HEK293 (cell line): ENCODE measurements around the gene IFI27L1.

Experiments
- CTCF ChIA-PET: fragments of 350-600 bp; formaldehyde crosslinking; extraction: SDS; loops from one replicate; lab custom pipeline; 2021; ENCODE audit warnings: antibody characterized with exemption; lab: Yijun Ruan, JAX
- POLR2A ChIA-PET: fragments of 300-600 bp; formaldehyde crosslinking; extraction: SDS; loops from one replicate; lab custom pipeline; 2020; ENCODE audit warnings: antibody characterized with exemption, inconsistent platforms; lab: Yijun Ruan, JAX
- H3K27ac ChIP-seq: fragments of 200-500 bp; sonication (Bioruptor generic); 2 replicates; pipeline ENCODE4 v1.5.1; 2014; ENCODE audit warnings: low read depth, low read length, control low read depth, inconsistent platforms; ENCODE audit errors: extremely low read depth
- H3K36me3 ChIP-seq, 2 experiments: fragments of 200-500 bp in 1 of 2; sonication (Bioruptor generic) in 1 of 2; 1 replicate in 1 of 2; 2 replicates in 1 of 2; pipeline ENCODE4 v1.5.1; 2014 to 2017; ENCODE audit warnings: inconsistent platforms in 2 of 2, low read length in 2 of 2; ENCODE audit not compliant: control insufficient read depth in 2 of 2, insufficient read depth in 1 of 2
- H3K4me1 ChIP-seq: fragments of 200-500 bp; sonication (Bioruptor generic); 2 replicates; pipeline ENCODE4 v1.5.1; 2014; ENCODE audit warnings: mild to moderate bottlenecking, low read length, inconsistent platforms; ENCODE audit not compliant: control insufficient read depth, insufficient read depth
- H3K4me3 ChIP-seq: 2 replicates; pipeline ENCODE4 v1.5.1; 2011; ENCODE audit warnings: low read depth, mild to moderate bottlenecking, control low read depth, low read length, moderate library complexity
- H3K9me3 ChIP-seq: fragments of 200-500 bp; sonication (Bioruptor generic); 2 replicates; pipeline ENCODE4 v1.5.1; 2014; ENCODE audit warnings: low read depth, low read length, inconsistent platforms; ENCODE audit not compliant: control insufficient read depth, insufficient read depth
- GLIS1 ChIP-seq: fragments of 450-650 bp; formaldehyde crosslinking; IDR thresholded peaks from 2 replicates; pipeline ENCODE4 v1.5.1; 2016; ENCODE audit warnings: missing biosample characterization, missing genetic modification characterization
- KLF8 ChIP-seq: fragments of 450-650 bp; formaldehyde crosslinking; IDR thresholded peaks from 2 replicates; pipeline ENCODE4 v1.5.1; 2016; ENCODE audit warnings: missing biosample characterization, missing genetic modification characterization
- PATZ1 ChIP-seq: fragments of 450-650 bp; formaldehyde crosslinking; IDR thresholded peaks from 2 replicates; pipeline ENCODE4 v1.5.1; 2016; ENCODE audit warnings: missing biosample characterization, missing genetic modification characterization
- ZBTB48 ChIP-seq: fragments of 450-650 bp; formaldehyde crosslinking; IDR thresholded peaks from 2 replicates; pipeline ENCODE4 v1.5.1; 2016; ENCODE audit warnings: missing biosample characterization, missing genetic modification characterization
- ZNF133 ChIP-seq: fragments of 450-650 bp; formaldehyde crosslinking; IDR thresholded peaks from 2 replicates; pipeline ENCODE4 v1.5.1; 2016; ENCODE audit warnings: missing biosample characterization, missing genetic modification characterization
- ZNF24 ChIP-seq: fragments of 450-650 bp; formaldehyde crosslinking; IDR thresholded peaks from 2 replicates; pipeline ENCODE4 v1.5.1; 2016; ENCODE audit warnings: missing biosample characterization, missing genetic modification characterization
- ZNF311 ChIP-seq: fragments of 450-650 bp; formaldehyde crosslinking; IDR thresholded peaks from 2 replicates; pipeline ENCODE4 v1.5.1; 2017; ENCODE audit warnings: missing biosample characterization, missing genetic modification characterization, borderline replicate concordance
- ZNF350 ChIP-seq: fragments of 450-650 bp; formaldehyde crosslinking; IDR thresholded peaks from 2 replicates; pipeline ENCODE4 v1.5.0; 2017; ENCODE audit warnings: missing biosample characterization, mild to moderate bottlenecking, missing genetic modification characterization
- ZNF366 ChIP-seq: fragments of 450-650 bp; formaldehyde crosslinking; conservative IDR thresholded peaks from 2 replicates; pipeline ENCODE4 v1.5.1; 2016; ENCODE audit warnings: missing biosample characterization, missing genetic modification characterization
- ZNF423 ChIP-seq: fragments of 450-650 bp; formaldehyde crosslinking; IDR thresholded peaks from 2 replicates; pipeline ENCODE4 v1.5.1; 2016; ENCODE audit warnings: missing biosample characterization, missing genetic modification characterization
- ZNF449 ChIP-seq: fragments of 450-650 bp; formaldehyde crosslinking; IDR thresholded peaks from 2 replicates; pipeline ENCODE4 v1.5.1; 2017; ENCODE audit warnings: missing biosample characterization, mild to moderate bottlenecking, missing genetic modification characterization, moderate library complexity
- ZNF529 ChIP-seq: fragments of 450-650 bp; formaldehyde crosslinking; IDR thresholded peaks from 2 replicates; pipeline ENCODE4 v1.5.1; 2017; ENCODE audit warnings: missing genetic modification characterization, missing biosample characterization; ENCODE audit not compliant: insufficient replicate concordance
- ZNF585B ChIP-seq: fragments of 450-650 bp; formaldehyde crosslinking; IDR thresholded peaks from 2 replicates; pipeline ENCODE4 v1.5.1; 2016; ENCODE audit warnings: missing biosample characterization, missing genetic modification characterization
- ZNF600 ChIP-seq: fragments of 450-650 bp; formaldehyde crosslinking; IDR thresholded peaks from 2 replicates; pipeline ENCODE4 v1.5.1; 2016; ENCODE audit warnings: missing biosample characterization, missing genetic modification characterization
- ZNF621 ChIP-seq: fragments of 450-650 bp; formaldehyde crosslinking; IDR thresholded peaks from 2 replicates; pipeline ENCODE4 v1.5.1; 2017; ENCODE audit warnings: missing biosample characterization, missing genetic modification characterization
- ZNF670 ChIP-seq: fragments of 450-650 bp; formaldehyde crosslinking; IDR thresholded peaks from 2 replicates; pipeline ENCODE4 v1.5.1; 2016; ENCODE audit warnings: missing biosample characterization, missing genetic modification characterization, low read depth
- ZNF677 ChIP-seq: fragments of 450-650 bp; IDR thresholded peaks from 2 replicates; pipeline ENCODE4 v1.5.0; 2018; ENCODE audit warnings: missing biosample characterization, mild to moderate bottlenecking, missing genetic modification characterization, moderate library complexity
- ZNF830 ChIP-seq: fragments of 450-650 bp; IDR thresholded peaks from 2 replicates; pipeline ENCODE4 v1.5.0; 2018; ENCODE audit warnings: missing biosample characterization, missing genetic modification characterization, low read depth, mild to moderate bottlenecking, moderate library complexity
- ZSCAN30 ChIP-seq: fragments of 450-650 bp; IDR thresholded peaks from 2 replicates; pipeline ENCODE4 v1.5.1; 2018; ENCODE audit warnings: missing biosample characterization, mild to moderate bottlenecking, missing genetic modification characterization, moderate library complexity
- TF ChIP-seq, protein P1 (sequence below): fragments of 450-650 bp; formaldehyde crosslinking; IDR thresholded peaks from 2 replicates; pipeline ENCODE4 v1.5.1; 2016; ENCODE audit warnings: missing biosample characterization, missing genetic modification characterization
- TF ChIP-seq, protein P2 (sequence below): fragments of 450-650 bp; IDR thresholded peaks from 2 replicates; pipeline ENCODE4 v1.5.1; 2018; ENCODE audit warnings: missing biosample characterization, mild to moderate bottlenecking, missing genetic modification characterization
- TF ChIP-seq, protein P3 (sequence below): fragments of 450-650 bp; formaldehyde crosslinking; IDR thresholded peaks from 2 replicates; pipeline ENCODE4 v1.5.1; 2017; ENCODE audit warnings: missing biosample characterization, missing genetic modification characterization
- TF ChIP-seq, protein P4 (sequence below): fragments of 450-650 bp; formaldehyde crosslinking; IDR thresholded peaks from 2 replicates; pipeline ENCODE4 v1.5.1; 2016; ENCODE audit warnings: missing biosample characterization, missing genetic modification characterization, borderline replicate concordance

IFI27L1 gene

GRCh38 chr14:94081386-94081820 lies 293 bp downstream of the IFI27L1 start (continued):
- TF ChIP-seq ZNF449 (tag by site-specific recombination) (0 out of 2 replicates have a peak, but pooled peaks have one; percentile 23), KLF8 (tag by site-specific recombination) (0 out of 2 replicates have a peak, but pooled peaks have one; percentile 18), ZNF600 (tag by site-specific recombination) (no peak), ZNF366 (tag by site-specific recombination) (no peak)
- TF ChIP-seq, protein P1, sequence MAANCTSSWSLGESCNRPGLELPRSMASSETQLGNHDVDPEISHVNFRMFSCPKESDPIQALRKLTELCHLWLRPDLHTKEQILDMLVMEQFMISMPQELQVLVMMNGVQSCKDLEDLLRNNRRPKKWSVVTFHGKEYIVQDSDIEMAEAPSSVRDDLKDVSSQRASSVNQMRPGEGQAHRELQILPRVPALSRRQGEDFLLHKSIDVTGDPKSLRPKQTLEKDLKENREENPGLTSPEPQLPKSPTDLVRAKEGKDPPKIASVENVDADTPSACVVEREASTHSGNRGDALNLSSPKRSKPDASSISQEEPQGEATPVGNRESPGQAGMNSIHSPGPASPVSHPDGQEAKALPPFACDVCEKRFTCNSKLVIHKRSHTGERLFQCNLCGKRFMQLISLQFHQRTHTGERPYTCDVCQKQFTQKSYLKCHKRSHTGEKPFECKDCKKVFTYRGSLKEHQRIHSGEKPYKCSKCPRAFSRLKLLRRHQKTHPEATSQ = no peak

- no peaks in the 10 kb centered on the region for H3K9me3 ChIP-seq
- ChIA-PET POLR2A (no interaction called here), CTCF (interaction anchor here (1.7 kb wide), 1 partner anchor 93 kb away, joined by 3 read pairs; no protein-coding TSS in a partner anchor)
- H3K4me3 ChIP-seq = no peak overlapping the region
- no peaks in the 10 kb centered on the region for H3K36me3 ChIP-seq
- no peaks in the 10 kb centered on the region for H3K4me1 ChIP-seq
- H3K27ac ChIP-seq = no peak overlapping the region
- no peak for TF ChIP-seq KLF8 (tag by site-specific recombination)
- no peak for TF ChIP-seq ZNF24 (tag by site-specific recombination)
- TF ChIP-seq, protein P2, sequence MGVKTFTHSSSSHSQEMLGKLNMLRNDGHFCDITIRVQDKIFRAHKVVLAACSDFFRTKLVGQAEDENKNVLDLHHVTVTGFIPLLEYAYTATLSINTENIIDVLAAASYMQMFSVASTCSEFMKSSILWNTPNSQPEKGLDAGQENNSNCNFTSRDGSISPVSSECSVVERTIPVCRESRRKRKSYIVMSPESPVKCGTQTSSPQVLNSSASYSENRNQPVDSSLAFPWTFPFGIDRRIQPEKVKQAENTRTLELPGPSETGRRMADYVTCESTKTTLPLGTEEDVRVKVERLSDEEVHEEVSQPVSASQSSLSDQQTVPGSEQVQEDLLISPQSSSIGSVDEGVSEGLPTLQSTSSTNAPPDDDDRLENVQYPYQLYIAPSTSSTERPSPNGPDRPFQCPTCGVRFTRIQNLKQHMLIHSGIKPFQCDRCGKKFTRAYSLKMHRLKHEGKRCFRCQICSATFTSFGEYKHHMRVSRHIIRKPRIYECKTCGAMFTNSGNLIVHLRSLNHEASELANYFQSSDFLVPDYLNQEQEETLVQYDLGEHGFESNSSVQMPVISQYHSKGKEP (tag by site-specific recombination) = no peak
- TF ChIP-seq GLIS1 (tag by site-specific recombination) = no peak
- TF ChIP-seq, protein P3, sequence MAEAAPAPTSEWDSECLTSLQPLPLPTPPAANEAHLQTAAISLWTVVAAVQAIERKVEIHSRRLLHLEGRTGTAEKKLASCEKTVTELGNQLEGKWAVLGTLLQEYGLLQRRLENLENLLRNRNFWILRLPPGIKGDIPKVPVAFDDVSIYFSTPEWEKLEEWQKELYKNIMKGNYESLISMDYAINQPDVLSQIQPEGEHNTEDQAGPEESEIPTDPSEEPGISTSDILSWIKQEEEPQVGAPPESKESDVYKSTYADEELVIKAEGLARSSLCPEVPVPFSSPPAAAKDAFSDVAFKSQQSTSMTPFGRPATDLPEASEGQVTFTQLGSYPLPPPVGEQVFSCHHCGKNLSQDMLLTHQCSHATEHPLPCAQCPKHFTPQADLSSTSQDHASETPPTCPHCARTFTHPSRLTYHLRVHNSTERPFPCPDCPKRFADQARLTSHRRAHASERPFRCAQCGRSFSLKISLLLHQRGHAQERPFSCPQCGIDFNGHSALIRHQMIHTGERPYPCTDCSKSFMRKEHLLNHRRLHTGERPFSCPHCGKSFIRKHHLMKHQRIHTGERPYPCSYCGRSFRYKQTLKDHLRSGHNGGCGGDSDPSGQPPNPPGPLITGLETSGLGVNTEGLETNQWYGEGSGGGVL (tag by site-specific recombination) = no peak
- no peak for TF ChIP-seq ZNF133
- no peak for TF ChIP-seq PATZ1 (tag by site-specific recombination)
- no peak for TF ChIP-seq ZNF311
- TF ChIP-seq ZNF670 (tag by site-specific recombination) = no peak
- TF ChIP-seq ZNF529 (tag by site-specific recombination) = no peak
- TF ChIP-seq ZBTB48 (tag by site-specific recombination) = no peak
- no peak for TF ChIP-seq ZNF677 (tag by site-specific recombination)
- TF ChIP-seq, protein P4, sequence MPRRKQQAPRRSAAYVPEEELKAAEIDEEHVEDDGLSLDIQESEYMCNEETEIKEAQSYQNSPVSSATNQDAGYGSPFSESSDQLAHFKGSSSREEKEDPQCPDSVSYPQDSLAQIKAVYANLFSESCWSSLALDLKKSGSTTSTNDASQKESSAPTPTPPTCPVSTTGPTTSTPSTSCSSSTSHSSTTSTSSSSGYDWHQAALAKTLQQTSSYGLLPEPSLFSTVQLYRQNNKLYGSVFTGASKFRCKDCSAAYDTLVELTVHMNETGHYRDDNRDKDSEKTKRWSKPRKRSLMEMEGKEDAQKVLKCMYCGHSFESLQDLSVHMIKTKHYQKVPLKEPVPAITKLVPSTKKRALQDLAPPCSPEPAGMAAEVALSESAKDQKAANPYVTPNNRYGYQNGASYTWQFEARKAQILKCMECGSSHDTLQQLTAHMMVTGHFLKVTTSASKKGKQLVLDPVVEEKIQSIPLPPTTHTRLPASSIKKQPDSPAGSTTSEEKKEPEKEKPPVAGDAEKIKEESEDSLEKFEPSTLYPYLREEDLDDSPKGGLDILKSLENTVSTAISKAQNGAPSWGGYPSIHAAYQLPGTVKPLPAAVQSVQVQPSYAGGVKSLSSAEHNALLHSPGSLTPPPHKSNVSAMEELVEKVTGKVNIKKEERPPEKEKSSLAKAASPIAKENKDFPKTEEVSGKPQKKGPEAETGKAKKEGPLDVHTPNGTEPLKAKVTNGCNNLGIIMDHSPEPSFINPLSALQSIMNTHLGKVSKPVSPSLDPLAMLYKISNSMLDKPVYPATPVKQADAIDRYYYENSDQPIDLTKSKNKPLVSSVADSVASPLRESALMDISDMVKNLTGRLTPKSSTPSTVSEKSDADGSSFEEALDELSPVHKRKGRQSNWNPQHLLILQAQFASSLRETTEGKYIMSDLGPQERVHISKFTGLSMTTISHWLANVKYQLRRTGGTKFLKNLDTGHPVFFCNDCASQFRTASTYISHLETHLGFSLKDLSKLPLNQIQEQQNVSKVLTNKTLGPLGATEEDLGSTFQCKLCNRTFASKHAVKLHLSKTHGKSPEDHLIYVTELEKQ (tag by site-specific recombination) = no peak
- TF ChIP-seq ZSCAN30 = no peak
- TF ChIP-seq ZNF830 = no peak
- TF ChIP-seq ZNF585B = no peak
- TF ChIP-seq ZNF350 = no peak
- no peak for TF ChIP-seq ZNF423 (tag by site-specific recombination)
- TF ChIP-seq ZNF621 (tag by site-specific recombination) = no peak
Measured at GRCh38 chr14:94087891-94088290, 6.8 kb downstream of the IFI27L1 start.
